K562 (cell line): ENCODE measurements around the gene RASGRP1. TPM values are rescaled to one million over a fixed set of nuclear protein-coding genes. Genes with fewer than 3 reads are reported as not detected.

ENCODE experiments used
- ATAC-seq: fragments of 200-7000 bp; cut with Tn5 transposase; 3 replicates; pipeline ENCODE4 v1.9.1; 2020; ENCODE audit warnings: moderate library complexity
- BruUV-seq: library from RNA; stranded (reverse); fragments of 400-500 nt; replicated peaks from 2 replicates; lab custom pipeline; 2021; lab: Mats Ljungman, UMichigan
- CTCF ChIA-PET: fragments of 300-600 bp; formaldehyde crosslinking; extraction: SDS; loops from one replicate; lab custom pipeline; 2021; ENCODE audit warnings: low intra/inter-chr PET ratio; lab: Yijun Ruan, JAX
- POLR2A ChIA-PET: fragments of 300-600, 350-650 bp; sonication (Branson Sonifier 250); formaldehyde crosslinking; extraction: SDS; loops from one replicate; lab custom pipeline; 2021; ENCODE audit warnings: antibody characterized with exemption, inconsistent platforms; lab: Yijun Ruan, JAX
- DNase-seq, 4 experiments: peaks; one replicate each; pipeline versions ENCODE4 v3.0.0 to v3.0.0-alpha.2; 2011 to 2018; ENCODE audit warnings: low spot score in 3 of 4, mixed read lengths in 3 of 4; ENCODE audit errors: extremely low read depth in 1 of 4
- FAIRE-seq: peaks from 2 replicates; lab custom pipeline; 2011; peaks lifted over from hg19 to GRCh38; lab: Jason Lieb, UNC
- H2AFZ ChIP-seq: 2 replicates; pipeline ENCODE4 v1.6.0; 2011; ENCODE audit warnings: low read depth, low read length, control low read depth, inconsistent platforms
- H3K27ac ChIP-seq: fragments of 200-600 bp; 3 replicates; pipeline ENCODE4 v1.8.0; 2011; ENCODE audit warnings: low read depth, mild to moderate bottlenecking, control low read depth, inconsistent platforms, low read length, moderate library complexity, mixed read lengths; ENCODE audit errors: extremely low read depth
- H3K27me3 ChIP-seq, 2 experiments: fragments of 300-600 bp in 1 of 2; 2 replicates in 1 of 2; 3 replicates in 1 of 2; pipeline versions ENCODE4 v1.6.0 to v1.8.0; 2011; ENCODE audit warnings: inconsistent platforms in 2 of 2, low read length in 2 of 2, mild to moderate bottlenecking in 1 of 2, mixed read lengths in 1 of 2, moderate library complexity in 1 of 2; ENCODE audit not compliant: control insufficient read depth in 2 of 2, insufficient read depth in 2 of 2
- H3K36me3 ChIP-seq: fragments of 300-600 bp; 3 replicates; pipeline ENCODE4 v1.8.0; 2011; ENCODE audit warnings: mild to moderate bottlenecking, low read length, inconsistent platforms; ENCODE audit not compliant: control insufficient read depth, insufficient read depth
- H3K4me1 ChIP-seq, 2 experiments: fragments of 200-600 bp in 1 of 2; replicated peaks in 1 of 2; 2 replicates in 1 of 2; 3 replicates in 1 of 2; pipeline versions ENCODE4 v1.5.1 to v1.8.0; 2011; ENCODE audit warnings: inconsistent platforms in 2 of 2, low read length in 2 of 2, mild to moderate bottlenecking in 1 of 2, mixed read lengths in 1 of 2, moderate library complexity in 1 of 2; ENCODE audit not compliant: control insufficient read depth in 2 of 2, insufficient read depth in 2 of 2
- H3K4me2 ChIP-seq: 2 replicates; pipeline ENCODE4 v1.6.1; 2011; ENCODE audit warnings: low read length, control low read depth, inconsistent platforms, mixed read lengths; ENCODE audit not compliant: insufficient read depth
- H3K4me3 ChIP-seq: fragments of 200-600 bp; sonication (generic), shearing (Covaris generic); 2 replicates; pipeline ENCODE4 v1.5.1; 2016; ENCODE audit warnings: control low read depth, inconsistent platforms
- H3K79me2 ChIP-seq: fragments of 200-600 bp; 3 replicates; pipeline ENCODE4 v1.8.0; 2011; ENCODE audit warnings: low read length, inconsistent platforms; ENCODE audit not compliant: control insufficient read depth, insufficient read depth
- H3K9ac ChIP-seq, 2 experiments: 2 replicates each; pipeline versions ENCODE4 v1.6.0 to v1.6.1; 2011; ENCODE audit warnings: low read depth in 2 of 2, low read length in 2 of 2, control low read depth in 1 of 2, inconsistent platforms in 1 of 2, mild to moderate bottlenecking in 1 of 2, mixed read lengths in 1 of 2; ENCODE audit not compliant: insufficient read depth in 1 of 2
- H3K9me1 ChIP-seq: one replicate; pipeline ENCODE4 v1.6.0; 2011; ENCODE audit warnings: inconsistent platforms, mild to moderate bottlenecking, low read length, moderate library complexity; ENCODE audit not compliant: control insufficient read depth, insufficient read depth
- H3K9me3 ChIP-seq: replicated peaks from 2 replicates; pipeline ENCODE4 v1.5.1; 2011; ENCODE audit warnings: low read depth, low read length, inconsistent platforms; ENCODE audit not compliant: control insufficient read depth, insufficient read depth
- H4K20me1 ChIP-seq: replicated peaks from 2 replicates; pipeline ENCODE4 v1.6.1; 2011; ENCODE audit warnings: low read length, inconsistent platforms, mixed read lengths; ENCODE audit not compliant: control insufficient read depth, insufficient read depth
- SETDB1 ChIP-seq: IDR thresholded peaks from one replicate; pipeline ENCODE4 v1.6.1; 2012; ENCODE audit warnings: low read length, control low read depth, inconsistent platforms
- WHSC1 ChIP-seq: IDR thresholded peaks from one replicate; pipeline ENCODE4 v1.6.1; 2012; ENCODE audit warnings: low read length, control low read depth, inconsistent platforms
- WGBS: fragments of 100-300 bp; shearing (Covaris generic); methylation state at CpG from one replicate; pipeline ENCODE4 v1.1.6; 2016; ENCODE audit warnings: low coverage, mixed read lengths; ENCODE audit not compliant: insufficient coverage; ENCODE audit errors: missing lambda C conversion rate; 5-methylcytosine and 5-hydroxymethylcytosine counted together
- in situ Hi-C: fragments of 300-500 bp; cut with MboI; formaldehyde crosslinking; loops from 4 replicates; pipeline ENCODE4 v1.15.0; 2018; ENCODE audit warnings: inconsistent platforms, mixed read lengths
- intact Hi-C: fragments of 100-400 bp; cut with micrococcal nuclease; formaldehyde crosslinking; loops from 2 replicates; pipeline ENCODE4 v1.14.2; 2022
- polyA plus RNA-seq, 8 experiments: library from polyadenylated mRNA; depleted of rRNA in 4 of 8; stranded (reverse) in 5 of 8; unstranded in 3 of 8; fragments of >200 nt; fragmentation: Nextera tagmentation in 2 of 8; fragmentation: Illumina TruSeq in 1 of 8; extraction: Ambion mirVana in 2 of 8; extraction: Trizol in 1 of 8; gene quantifications; 2 replicates each; pipeline versions ENCODE4 v1.2.1 to v1.2.3, GENCODE V29; 2011 to 2014; ENCODE audit warnings: inconsistent platforms in 1 of 8, missing spikeins in 1 of 8
- total RNA-seq, 7 experiments: library from RNA; depleted of rRNA in 6 of 7; stranded (reverse); fragments of >200 nt in 6 of 7; fragmentation: Illumina TruSeq in 2 of 7; extraction: Trizol in 2 of 7; gene quantifications; 2 replicates each; pipeline versions ENCODE4 v1.2.1 to v1.2.3, GENCODE V29; 2011 to 2021; ENCODE audit warnings: low replicate concordance in 1 of 7
- TF ChIP-seq, protein P1 (sequence below): conservative IDR thresholded peaks from 2 replicates; pipeline ENCODE4 v1.6.1; 2011; ENCODE audit warnings: low read depth, mild to moderate bottlenecking, low read length; ENCODE audit not compliant: control insufficient read depth

RASGRP1 gene
- total and polyA plus RNA-seq, 9 of the 15 experiments (the other 6 are each of a cell fraction or from before 2014, with no cell fraction given), result 0.14 to 0.72 (median 0.31) TPM

DNA sequence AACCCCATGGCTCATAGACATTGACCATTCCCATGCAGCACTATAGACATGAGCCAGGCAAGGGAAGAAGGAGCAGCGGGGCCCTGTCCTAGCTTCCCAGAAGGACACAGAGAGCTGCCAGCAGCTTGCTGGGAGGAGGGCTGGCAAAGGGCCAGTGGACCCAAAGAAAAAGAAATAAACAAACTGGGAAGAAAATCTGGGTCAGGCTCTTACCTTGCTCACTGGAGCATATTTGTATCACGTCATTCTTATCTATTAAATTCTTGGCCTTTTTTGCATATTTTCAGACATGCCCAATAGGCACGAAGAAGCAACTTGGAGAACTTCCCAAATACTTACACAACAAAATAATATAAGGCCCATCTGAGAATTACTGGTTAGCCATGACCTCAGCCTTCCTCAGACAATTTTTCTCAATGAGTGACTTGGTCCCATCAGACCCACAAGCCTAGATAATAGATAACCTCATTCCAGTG is 28.4 kb downstream of the RASGRP1 start (continued):
- TF ChIP-seq, protein P1, sequence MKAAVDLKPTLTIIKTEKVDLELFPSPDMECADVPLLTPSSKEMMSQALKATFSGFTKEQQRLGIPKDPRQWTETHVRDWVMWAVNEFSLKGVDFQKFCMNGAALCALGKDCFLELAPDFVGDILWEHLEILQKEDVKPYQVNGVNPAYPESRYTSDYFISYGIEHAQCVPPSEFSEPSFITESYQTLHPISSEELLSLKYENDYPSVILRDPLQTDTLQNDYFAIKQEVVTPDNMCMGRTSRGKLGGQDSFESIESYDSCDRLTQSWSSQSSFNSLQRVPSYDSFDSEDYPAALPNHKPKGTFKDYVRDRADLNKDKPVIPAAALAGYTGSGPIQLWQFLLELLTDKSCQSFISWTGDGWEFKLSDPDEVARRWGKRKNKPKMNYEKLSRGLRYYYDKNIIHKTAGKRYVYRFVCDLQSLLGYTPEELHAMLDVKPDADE, result no peak
- no peak for TF ChIP-seq WHSC1

DNA sequence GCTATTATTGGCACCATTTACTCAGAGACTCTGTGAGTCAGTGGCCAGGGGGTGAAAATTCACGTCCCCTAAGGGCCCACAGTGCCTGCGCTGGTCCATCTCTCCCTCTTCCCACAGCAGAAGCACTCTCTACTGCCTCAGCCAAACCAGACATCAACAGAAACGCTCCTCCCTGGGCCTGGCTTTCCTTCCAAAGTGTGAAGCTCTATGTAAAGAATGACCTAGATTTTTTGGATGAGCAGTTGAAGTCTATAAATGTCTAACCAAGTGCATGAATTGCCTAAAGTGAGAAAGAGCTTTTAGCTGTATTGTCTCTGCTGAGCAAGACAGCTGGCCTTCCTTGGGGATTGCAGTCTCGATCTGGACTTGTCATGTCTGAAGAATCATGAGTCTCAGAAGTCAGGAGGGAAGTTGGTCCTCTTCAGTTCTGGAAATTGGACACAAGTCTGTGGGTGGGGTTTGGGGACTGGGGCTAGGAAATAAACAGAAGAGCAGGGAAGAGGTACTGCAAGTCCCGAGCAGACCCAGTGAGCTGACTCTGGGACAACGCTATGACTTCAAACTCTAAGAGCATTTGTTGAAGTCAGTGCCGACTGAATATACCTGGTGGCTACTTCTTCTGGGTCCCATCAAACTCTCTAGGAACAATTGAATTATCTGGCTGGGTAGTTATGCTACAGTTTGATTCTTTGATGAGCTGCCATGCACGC is 29.0 kb downstream of the RASGRP1 start:
- Histone ChIP-seq H3K36me3 (no peaks in the 10 kb centered on the region), H3K9ac (no peak overlapping the region), H3K4me3 (no peak overlapping the region), H2AFZ (no peak overlapping the region), H3K4me2 (no peak overlapping the region), H3K4me1 (peaks cover 0 to 3% of the 10 kb centered on the region in 2 experiments; a peak in 2 of 5 replicates), H3K79me2 (no peaks in the 10 kb centered on the region), H3K27ac (no peak overlapping the region), H3K9me3 (no peaks in the 10 kb centered on the region), H4K20me1 (no peaks in the 10 kb centered on the region), H3K9me1 (no peaks in the 10 kb centered on the region), H3K27me3 (no peaks in the 10 kb centered on the region)
- ChIA-PET CTCF (no interaction called here), POLR2A (interaction anchor here (1.6 kb wide), 1 partner anchor 23 kb away, joined by 3 read pairs; no protein-coding TSS in a partner anchor)
- in situ Hi-C loops, result no loop called here
- 5% methylated on average over 7 of the region's 8 CpGs for WGBS
- no peak for ATAC-seq
- no TSS peak for BruUV-seq
- TF ChIP-seq SETDB1, result no peak
- FAIRE-seq, result no peak
- DNase-seq, result no peak
- intact Hi-C loops, result no loop called here
